ENCODE data around the gene ABL1. TPM values are rescaled to one million over a fixed set of nuclear protein-coding genes. Genes with fewer than 3 reads are reported as not detected.

ABL1 gene
- total and polyA plus RNA-seq, 4 donors: 12.8 to 98.7 (median 65.1) TPM

GRCh38 chr9:130878295-130878694 is 43.2 kb downstream of the ABL1 start:
- no peak for ATAC-seq (ENCODE audit: low FRiP score)
- H3K36me3 ChIP-seq (ENCODE audit: control insufficient read depth in 1 of 2, insufficient read depth in 2 of 2, low read length in 1 of 2): peaks cover 5 to 20% of the 10 kb centered on the region in 2 donors
- intact Hi-C loops (cut with DNase I): no loop called here
- H3K9me3 ChIP-seq (ENCODE audit: control insufficient read depth, low read length): no peaks in the 10 kb centered on the region
- no peaks in the 10 kb centered on the region for H3K4me1 ChIP-seq (ENCODE audit: control insufficient read depth in 1 of 2, insufficient read depth in 2 of 2, low read length in 2 of 2)
- H3K4me3 ChIP-seq (ENCODE audit: low read length in 2 of 2): no peak overlapping the region
- no peak for DNase-seq
- H3K27me3 ChIP-seq (ENCODE audit: control insufficient read depth in 1 of 2, insufficient read depth in 2 of 2, low read length in 1 of 2): no peaks in the 10 kb centered on the region
- 85 to 89% methylated on average over 6 of the region's 6 CpGs for WGBS, 2 donors
- H3K27ac ChIP-seq (ENCODE audit: low read depth in 1 of 2, low read length in 2 of 2): no peak overlapping the region

- no peaks in the 10 kb centered on the region for H3K9me3 ChIP-seq (ENCODE audit: control insufficient read depth, low read length)
- H3K27ac ChIP-seq (ENCODE audit: low read depth in 1 of 2, low read length in 2 of 2): no peak overlapping the region
- H3K4me1 ChIP-seq (ENCODE audit: control insufficient read depth in 1 of 2, insufficient read depth in 2 of 2, low read length in 2 of 2): no peaks in the 10 kb centered on the region
- ATAC-seq (ENCODE audit: low FRiP score) (no peak), DNase-seq (no peak)
- WGBS, 2 donors: 82 to 87% methylated on average over 9 of the region's 9 CpGs
- peaks cover 5 to 17% of the 10 kb centered on the region in 2 donors for H3K36me3 ChIP-seq (ENCODE audit: control insufficient read depth in 1 of 2, insufficient read depth in 2 of 2, low read length in 1 of 2)
- intact Hi-C loops (cut with DNase I): no loop called here
- no peak overlapping the region for H3K4me3 ChIP-seq (ENCODE audit: low read length in 2 of 2)
- H3K27me3 ChIP-seq (ENCODE audit: control insufficient read depth in 1 of 2, insufficient read depth in 2 of 2, low read length in 1 of 2): no peaks in the 10 kb centered on the region
These were observed 44.9 kb downstream of the ABL1 start for GRCh38 chr9:130879863-130880411.

GRCh38 chr9:130880599-130881220 is 45.7 kb downstream of the ABL1 start:
- Histone ChIP-seq H3K27ac (ENCODE audit: low read depth in 1 of 2, low read length in 2 of 2) (no peak overlapping the region), H3K36me3 (ENCODE audit: control insufficient read depth in 1 of 2, insufficient read depth in 2 of 2, low read length in 1 of 2) (peaks cover 5 to 19% of the 10 kb centered on the region in 2 donors), H3K27me3 (ENCODE audit: control insufficient read depth in 1 of 2, insufficient read depth in 2 of 2, low read length in 1 of 2) (no peaks in the 10 kb centered on the region), H3K4me3 (ENCODE audit: low read length in 2 of 2) (no peak overlapping the region), H3K9me3 (ENCODE audit: control insufficient read depth, low read length) (no peaks in the 10 kb centered on the region), H3K4me1 (ENCODE audit: control insufficient read depth in 1 of 2, insufficient read depth in 2 of 2, low read length in 2 of 2) (no peaks in the 10 kb centered on the region)
- intact Hi-C loops (cut with DNase I): no loop called here
- DNase-seq (no peak), ATAC-seq (ENCODE audit: low FRiP score) (no peak)
- WGBS, 2 donors: 88% methylated on average over 16 of the region's 16 CpGs

GRCh38 chr9:130881516-130881915 is 46.5 kb downstream of the ABL1 start:
- H3K27me3 ChIP-seq (ENCODE audit: control insufficient read depth in 1 of 2, insufficient read depth in 2 of 2, low read length in 1 of 2): no peaks in the 10 kb centered on the region
- no peaks in the 10 kb centered on the region for H3K4me1 ChIP-seq (ENCODE audit: control insufficient read depth in 1 of 2, insufficient read depth in 2 of 2, low read length in 2 of 2)
- DNase-seq: no peak
- H3K36me3 ChIP-seq (ENCODE audit: control insufficient read depth in 1 of 2, insufficient read depth in 2 of 2, low read length in 1 of 2): peaks cover 5 to 20% of the 10 kb centered on the region in 2 donors
- WGBS, 2 donors: 82% methylated on average over 6 of the region's 6 CpGs
- ATAC-seq (ENCODE audit: low FRiP score): no peak
- intact Hi-C loops (cut with DNase I): no loop called here
- H3K4me3 ChIP-seq (ENCODE audit: low read length in 2 of 2): no peak overlapping the region
- no peaks in the 10 kb centered on the region for H3K9me3 ChIP-seq (ENCODE audit: control insufficient read depth, low read length)
- H3K27ac ChIP-seq (ENCODE audit: low read depth in 1 of 2, low read length in 2 of 2): no peak overlapping the region

GRCh38 chr9:130882696-130883225 is 47.7 kb downstream of the ABL1 start:
- Histone ChIP-seq H3K27me3 (ENCODE audit: control insufficient read depth in 1 of 2, insufficient read depth in 2 of 2, low read length in 1 of 2) (no peaks in the 10 kb centered on the region), H3K4me3 (ENCODE audit: low read length in 2 of 2) (no peak overlapping the region), H3K9me3 (ENCODE audit: control insufficient read depth, low read length) (no peaks in the 10 kb centered on the region), H3K27ac (ENCODE audit: low read depth in 1 of 2, low read length in 2 of 2) (no peak overlapping the region), H3K4me1 (ENCODE audit: control insufficient read depth in 1 of 2, insufficient read depth in 2 of 2, low read length in 2 of 2) (no peaks in the 10 kb centered on the region), H3K36me3 (ENCODE audit: control insufficient read depth in 1 of 2, insufficient read depth in 2 of 2, low read length in 1 of 2) (peaks cover 5 to 20% of the 10 kb centered on the region in 2 donors)
- 83 to 91% methylated on average over 15 of the region's 15 CpGs for WGBS, 2 donors
- intact Hi-C loops (cut with DNase I): no loop called here
- no peak for DNase-seq
- ATAC-seq (ENCODE audit: low FRiP score): no peak

- no peak for DNase-seq
- Histone ChIP-seq H3K27me3 (ENCODE audit: control insufficient read depth in 1 of 2, insufficient read depth in 2 of 2, low read length in 1 of 2) (no peaks in the 10 kb centered on the region), H3K9me3 (ENCODE audit: control insufficient read depth, low read length) (no peaks in the 10 kb centered on the region), H3K4me1 (ENCODE audit: control insufficient read depth in 1 of 2, insufficient read depth in 2 of 2, low read length in 2 of 2) (no peaks in the 10 kb centered on the region), H3K4me3 (ENCODE audit: low read length in 2 of 2) (no peak overlapping the region), H3K27ac (ENCODE audit: low read depth in 1 of 2, low read length in 2 of 2) (no peak overlapping the region), H3K36me3 (ENCODE audit: control insufficient read depth in 1 of 2, insufficient read depth in 2 of 2, low read length in 1 of 2) (peaks cover 5 to 20% of the 10 kb centered on the region in 2 donors)
- no peak for ATAC-seq (ENCODE audit: low FRiP score)
- WGBS, 2 donors: 74 to 83% methylated on average over 5 of the region's 5 CpGs
- intact Hi-C loops (cut with DNase I): no loop called here
These were observed 48.4 kb downstream of the ABL1 start for GRCh38 chr9:130883479-130883878.

GRCh38 chr9:130884111-130884531 is 49.1 kb downstream of the ABL1 start:
- no peak overlapping the region for H3K27ac ChIP-seq (ENCODE audit: low read depth in 1 of 2, low read length in 2 of 2)

GRCh38 chr9:130884542-130885483 is 49.8 kb downstream of the ABL1 start:
- WGBS, 2 donors: 57 to 61% methylated on average over 47 of the region's 47 CpGs
- DNase-seq: no peak
- no peaks in the 10 kb centered on the region for H3K9me3 ChIP-seq (ENCODE audit: control insufficient read depth, low read length)
- no peaks in the 10 kb centered on the region for H3K27me3 ChIP-seq (ENCODE audit: control insufficient read depth in 1 of 2, insufficient read depth in 2 of 2, low read length in 1 of 2)
- ATAC-seq (ENCODE audit: low FRiP score): peak; percentile 41
- H3K4me1 ChIP-seq (ENCODE audit: control insufficient read depth in 1 of 2, insufficient read depth in 2 of 2, low read length in 2 of 2): no peaks in the 10 kb centered on the region
- H3K4me3 ChIP-seq (ENCODE audit: low read length in 2 of 2): no peak overlapping the region
- H3K36me3 ChIP-seq (ENCODE audit: control insufficient read depth in 1 of 2, insufficient read depth in 2 of 2, low read length in 1 of 2): peaks cover 5 to 20% of the 10 kb centered on the region in 2 donors
- intact Hi-C loops (cut with DNase I): no loop called here
- no peak overlapping the region for H3K27ac ChIP-seq (ENCODE audit: low read depth in 1 of 2, low read length in 2 of 2)

More at GRCh38 chr9:130884111-130884531, 49.1 kb downstream of the ABL1 start:
- H3K4me1 ChIP-seq (ENCODE audit: control insufficient read depth in 1 of 2, insufficient read depth in 2 of 2, low read length in 2 of 2): no peaks in the 10 kb centered on the region
- 84% methylated on average over 24 to 25 of the region's 25 CpGs for WGBS, 2 donors
- intact Hi-C loops (cut with DNase I): no loop called here
- H3K27me3 ChIP-seq (ENCODE audit: control insufficient read depth in 1 of 2, insufficient read depth in 2 of 2, low read length in 1 of 2): no peaks in the 10 kb centered on the region
- no peak overlapping the region for H3K4me3 ChIP-seq (ENCODE audit: low read length in 2 of 2)
- ATAC-seq (ENCODE audit: low FRiP score): no peak
- H3K36me3 ChIP-seq (ENCODE audit: control insufficient read depth in 1 of 2, insufficient read depth in 2 of 2, low read length in 1 of 2): peaks cover 5 to 20% of the 10 kb centered on the region in 2 donors
- DNase-seq: no peak
- no peaks in the 10 kb centered on the region for H3K9me3 ChIP-seq (ENCODE audit: control insufficient read depth, low read length)

All from aorta (tissue), 5 donors.